ENCODE data around the gene ATP10B. TPM values are rescaled to one million over a fixed set of nuclear protein-coding genes. Genes with fewer than 3 reads are reported as not detected.

The ATP10B gene
- total and polyA plus RNA-seq, 2 of the 8 experiments (the other 6 are each of a cell fraction or from before 2014, with no cell fraction given), result 0.06 to 0.11 TPM

DNA sequence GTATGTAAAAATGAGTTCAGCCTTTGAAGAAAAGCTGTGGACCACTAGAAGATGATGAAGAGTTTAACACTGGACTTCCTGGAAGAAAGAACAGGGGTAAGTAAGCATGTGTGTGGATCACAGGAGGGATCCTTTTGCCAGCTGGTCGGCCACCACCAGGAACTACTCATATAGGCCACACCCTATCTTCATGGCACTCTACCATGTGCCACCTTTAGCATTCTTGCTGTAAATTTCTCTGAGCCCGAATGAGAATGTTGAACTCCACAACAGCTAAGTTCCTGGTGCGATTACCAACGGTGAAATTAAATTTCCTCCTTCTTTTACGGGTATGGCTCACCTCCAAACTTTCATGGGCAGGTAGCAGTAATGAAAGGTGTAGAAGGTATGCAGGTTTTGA lies 102.3 kb downstream of the ATP10B start:
- Histone ChIP-seq H3K79me1 (ENCODE audit: low read depth, low read length) (no peaks in the 10 kb centered on the region), H3K23ac (ENCODE audit: insufficient read length) (no peak overlapping the region), H3K9ac (replicated peaks in 1 of 4; ENCODE audit: extremely low read depth in 1 of 4, low read depth in 3 of 4, low read length in 3 of 4) (no peak overlapping the region), H3K18ac (ENCODE audit: extremely low read depth, low read length) (no peak overlapping the region), H3K56ac (replicated peaks; ENCODE audit: insufficient read length, low read depth, low read length) (no peak overlapping the region), H3K27me3 (replicated peaks in 1 of 4; ENCODE audit: control insufficient read depth in 3 of 4, extremely low read depth in 1 of 4, insufficient read depth in 3 of 4, low read length in 3 of 4) (no peaks in the 10 kb centered on the region), H3K4me2 (ENCODE audit: insufficient read depth in 1 of 2, low read depth in 2 of 2, low read length in 2 of 2) (no peak overlapping the region), H3K4me3 (ENCODE audit: extremely low read depth in 1 of 4, insufficient read depth in 2 of 4, low read depth in 3 of 4, low read length in 4 of 4) (no peak overlapping the region), H2BK12ac (ENCODE audit: low read depth, low read length) (no peak overlapping the region), H3K4ac (replicated peaks; ENCODE audit: insufficient read length, low read depth, low read length) (no peak overlapping the region), H2BK120ac (replicated peaks; ENCODE audit: low read depth, low read length) (no peak overlapping the region), H2BK5ac (ENCODE audit: low read depth, low read length) (no peak overlapping the region), H3K79me2 (ENCODE audit: control insufficient read depth in 1 of 2, insufficient read depth in 2 of 2, low read length in 2 of 2) (no peaks in the 10 kb centered on the region), H3K23me2 (ENCODE audit: low read depth, low read length) (no peaks in the 10 kb centered on the region), H2BK20ac (ENCODE audit: low read length) (no peak overlapping the region), H3K14ac (ENCODE audit: insufficient read length) (no peak overlapping the region), H3K9me3 (ENCODE audit: insufficient read depth in 2 of 2, low read depth in 1 of 2, low read length in 1 of 2) (no peaks in the 10 kb centered on the region), H3K36me3 (ENCODE audit: control insufficient read depth in 2 of 4, insufficient read depth in 4 of 4, low read length in 3 of 4) (no peaks in the 10 kb centered on the region), H3K27ac (ENCODE audit: low read depth, low read length) (no peak overlapping the region), H3K4me1 (replicated peaks in 1 of 4; ENCODE audit: control insufficient read depth in 3 of 4, insufficient read depth in 4 of 4, low read length in 3 of 4) (peaks cover 0 to 3% (median 0%) of the 10 kb centered on the region in 4 experiments; a peak in 3 of 7 replicates), H4K20me1 (replicated peaks in 1 of 2; ENCODE audit: control insufficient read depth in 1 of 2, insufficient read depth in 2 of 2, low read length in 2 of 2) (no peaks in the 10 kb centered on the region), H4K5ac (ENCODE audit: insufficient read length, low read depth, low read length) (no peak overlapping the region), H4K91ac (replicated peaks; ENCODE audit: insufficient read length, low read length) (no peak overlapping the region), H2AFZ (ENCODE audit: low read length) (no peak overlapping the region), H4K8ac (ENCODE audit: extremely low read depth, insufficient read depth, low read length) (no peak overlapping the region), H2BK15ac (ENCODE audit: low read length) (no peak overlapping the region), H2AK5ac (ENCODE audit: low read depth, low read length) (no peak overlapping the region)
- CTCF ChIA-PET (ENCODE audit: partially characterized antibody), result no interaction called here
- POLR2A ChIA-PET (ENCODE audit: partially characterized antibody), result no interaction called here
- no peak for DNase-seq (ENCODE audit: low read depth in 1 of 2, low spot score in 2 of 2)
- no peak for FAIRE-seq
- WGBS, 2 experiments (ENCODE audit: extremely low coverage in 1 of 2, insufficient coverage in 1 of 2, insufficient read length in 1 of 2, insufficient replicate concordance in 2 of 2, low coverage in 1 of 2, low lambda C conversion rate in 2 of 2, missing lambda C conversion rate in 1 of 2), result 94% methylated on average over 5 of the region's 5 CpGs; no CpG with 5 or more reads in 1 of the 2 experiments
- TF ChIP-seq KDM4A (IDR thresholded peaks at IDR 0.05; ENCODE audit: low read depth, low read length, severe bottlenecking) (no peak), RBBP5 (IDR thresholded peaks at IDR 0.05; ENCODE audit: borderline replicate concordance, low read depth, low read length) (no peak), HDAC2 (IDR thresholded peaks at IDR 0.05; ENCODE audit: borderline replicate concordance in 1 of 2, low read depth in 2 of 2, low read length in 2 of 2) (no peak), NRF1 (IDR thresholded peaks at IDR 0.05; ENCODE audit: low read depth, low read length) (no peak), SRF (IDR thresholded peaks at IDR 0.05; ENCODE audit: low read depth, low read length) (no peak), SAP30 (IDR thresholded peaks at IDR 0.05; ENCODE audit: insufficient read depth, insufficient replicate concordance, low read length) (no peak), TEAD4 (IDR thresholded peaks at IDR 0.05; ENCODE audit: low read depth, low read length) (no peak), HDAC6 (IDR thresholded peaks at IDR 0.05; ENCODE audit: low read depth, low read length) (no peak), ZNF274 (IDR thresholded peaks at IDR 0.05; ENCODE audit: borderline replicate concordance, extremely low read depth, low read length) (no peak), EZH2 (IDR thresholded peaks at IDR 0.05; ENCODE audit: low read depth, low read length, severe bottlenecking) (no peak), EP300 (IDR thresholded peaks at IDR 0.05; ENCODE audit: borderline replicate concordance in 1 of 2, low read depth in 2 of 2, low read length in 2 of 2) (no peak)
- TF ChIP-seq, protein P1, sequence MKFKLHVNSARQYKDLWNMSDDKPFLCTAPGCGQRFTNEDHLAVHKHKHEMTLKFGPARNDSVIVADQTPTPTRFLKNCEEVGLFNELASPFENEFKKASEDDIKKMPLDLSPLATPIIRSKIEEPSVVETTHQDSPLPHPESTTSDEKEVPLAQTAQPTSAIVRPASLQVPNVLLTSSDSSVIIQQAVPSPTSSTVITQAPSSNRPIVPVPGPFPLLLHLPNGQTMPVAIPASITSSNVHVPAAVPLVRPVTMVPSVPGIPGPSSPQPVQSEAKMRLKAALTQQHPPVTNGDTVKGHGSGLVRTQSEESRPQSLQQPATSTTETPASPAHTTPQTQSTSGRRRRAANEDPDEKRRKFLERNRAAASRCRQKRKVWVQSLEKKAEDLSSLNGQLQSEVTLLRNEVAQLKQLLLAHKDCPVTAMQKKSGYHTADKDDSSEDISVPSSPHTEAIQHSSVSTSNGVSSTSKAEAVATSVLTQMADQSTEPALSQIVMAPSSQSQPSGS (IDR thresholded peaks at IDR 0.05; ENCODE audit: low read length), result no peak

Data from H1 (cell line).